ENCODE data around the gene F13A1.

GRCh38 chr6:6148192-6148815, 172.2 kb downstream of the F13A1 start:
- TF ChIP-seq CTCF (optimal IDR thresholded peaks at IDR 0.05 in 1 of 3, IDR thresholded peaks at IDR 0.05 in 1 of 3, conservative IDR thresholded peaks at IDR 0.05 in 1 of 3; ENCODE audit: extremely low read depth in 1 of 3, insufficient read depth in 2 of 3, low read length in 3 of 3) (no peak), EZH2 (IDR thresholded peaks at IDR 0.05; ENCODE audit: low read length) (no peak)

Measured in keratinocyte (primary cell).